ENCODE data around the gene CHMP2A. TPM values are rescaled to one million over a fixed set of nuclear protein-coding genes. Genes with fewer than 3 reads are reported as not detected.
"Not testable (repeated sequence)": the region's sequence is repeated elsewhere in the genome, so short reads cannot be mapped to it uniquely, and the experiment has no call there.

The CHMP2A gene
- total and polyA plus RNA-seq, 2 experiments from 2014 or later, result 88.6 to 186 TPM

- in situ Hi-C loops (cut with MboI), result no loop called here
- DNase-seq, result no peak
- no peak overlapping the region for H3K4me3 ChIP-seq
Measured at GRCh38 chr19:58510084-58510862, 44.6 kb downstream of the CHMP2A start.

GRCh38 chr19:58509731-58510083, 45.2 kb downstream of the CHMP2A start:
- H3K79me2 ChIP-seq (ENCODE audit: insufficient read depth), result peaks cover 4% of the 10 kb centered on the region
- H3K4me2 ChIP-seq (ENCODE audit: unreplicated experiment), result no peak overlapping the region

More at GRCh38 chr19:58510084-58510862, 44.6 kb downstream of the CHMP2A start:
- Histone ChIP-seq H3K36me3 (ENCODE audit: low read depth) (no peaks in the 10 kb centered on the region), H3K9me2 (ENCODE audit: insufficient read depth) (no peaks in the 10 kb centered on the region), H3K9ac (no peak overlapping the region), H3K27ac (no peak overlapping the region), H4K20me1 (ENCODE audit: insufficient read depth) (no peaks in the 10 kb centered on the region), H3K4me1 (ENCODE audit: insufficient read depth) (no peaks in the 10 kb centered on the region), H3F3A (ENCODE audit: insufficient read depth) (no peaks in the 10 kb centered on the region), H2AFZ (no peak overlapping the region), H3K79me2 (ENCODE audit: insufficient read depth) (peaks cover 10% of the 10 kb centered on the region), H3K27me3 (replicated peaks; ENCODE audit: insufficient read depth) (no peaks in the 10 kb centered on the region), H3K4me2 (ENCODE audit: unreplicated experiment) (no peak overlapping the region), H3K9me3 (ENCODE audit: low read depth) (no peaks in the 10 kb centered on the region)
- TF ChIP-seq EZH2phosphoT487 (IDR thresholded peaks at IDR 0.05; ENCODE audit: insufficient read depth, low read depth), result no peak
- no peak for TF ChIP-seq EZH2 (IDR thresholded peaks at IDR 0.05; ENCODE audit: insufficient read depth, poor library complexity, severe bottlenecking)
- 84 to 86% methylated on average over 8 of the region's 8 CpGs for WGBS, 2 experiments (ENCODE audit: low coverage in 1 of 2, low lambda C conversion rate in 2 of 2, missing lambda C conversion rate in 2 of 2)

GRCh38 chr19:58507602-58508223, 47.2 kb downstream of the CHMP2A start:
- H4K20me1 ChIP-seq (ENCODE audit: insufficient read depth); H2AFZ ChIP-seq; H3K4me1 ChIP-seq (ENCODE audit: insufficient read depth); in situ Hi-C loops (cut with MboI); H3K9me2 ChIP-seq (ENCODE audit: insufficient read depth); H3K36me3 ChIP-seq (ENCODE audit: low read depth); H3K4me3 ChIP-seq; DNase-seq; H3K79me2 ChIP-seq (ENCODE audit: insufficient read depth); H3K27ac ChIP-seq; H3K9me3 ChIP-seq (ENCODE audit: low read depth); H3F3A ChIP-seq (ENCODE audit: insufficient read depth); H3K27me3 ChIP-seq (replicated peaks; ENCODE audit: insufficient read depth); H3K4me2 ChIP-seq (ENCODE audit: unreplicated experiment); H3K9ac ChIP-seq: not testable (repeated sequence)
- 69 to 72% methylated on average over 8 of the region's 8 CpGs for WGBS, 2 experiments (ENCODE audit: low coverage in 1 of 2, low lambda C conversion rate in 2 of 2, missing lambda C conversion rate in 2 of 2)

More at GRCh38 chr19:58509731-58510083, 45.2 kb downstream of the CHMP2A start:
- H3K27ac ChIP-seq, result no peak overlapping the region
- no peaks in the 10 kb centered on the region for H3K27me3 ChIP-seq (replicated peaks; ENCODE audit: insufficient read depth)
- H3K9ac ChIP-seq, result no peak overlapping the region
- H2AFZ ChIP-seq, result no peak overlapping the region
- H3K4me3 ChIP-seq, result no peak overlapping the region
- TF ChIP-seq EZH2 (IDR thresholded peaks at IDR 0.05; ENCODE audit: insufficient read depth, poor library complexity, severe bottlenecking), result no peak
- TF ChIP-seq EZH2phosphoT487 (IDR thresholded peaks at IDR 0.05; ENCODE audit: insufficient read depth, low read depth), result no peak
- DNase-seq, result no peak
- H3K9me3 ChIP-seq (ENCODE audit: low read depth), result no peaks in the 10 kb centered on the region
- H3K9me2 ChIP-seq (ENCODE audit: insufficient read depth), result no peaks in the 10 kb centered on the region
- 85% methylated on average over 11 of the region's 11 CpGs for whole genome bisulfite sequencing, 2 experiments (ENCODE audit: low coverage in 1 of 2, low lambda C conversion rate in 2 of 2, missing lambda C conversion rate in 2 of 2)
- no peaks in the 10 kb centered on the region for H3K4me1 ChIP-seq (ENCODE audit: insufficient read depth)
- H4K20me1 ChIP-seq (ENCODE audit: insufficient read depth), result no peaks in the 10 kb centered on the region
- in situ Hi-C loops (cut with MboI), result no loop called here
- H3F3A ChIP-seq (ENCODE audit: insufficient read depth), result no peaks in the 10 kb centered on the region
- no peaks in the 10 kb centered on the region for H3K36me3 ChIP-seq (ENCODE audit: low read depth)

Small RNA genes within 50 kb of the gene (microRNA-seq; reads per million reads assigned to microRNA genes)
- not detected for gene MIR6807 (ENCODE audit: borderline number of aligned reads)

Small RNA genes within 50 kb of the gene (small RNA-seq; reads per million reads assigned to genes)
- not detected for gene MIR6807 (ENCODE audit: low read depth, low replicate concordance)
- gene RN7SL525P (ENCODE audit: low read depth, low replicate concordance), result not detected

Other genes starting within 250 kb of the CHMP2A start
- 33.7 and 35.0 TPM in 2 replicates for gene ERVK3-1, start 249.7 kb downstream of the CHMP2A start, total RNA-seq (2014; rRNA removed; shearing (Covaris generic))
- 40.2 and 41.3 TPM in 2 replicates for gene ERVK3-1, start 249.7 kb downstream of the CHMP2A start, polyA plus RNA-seq (2016; fragmentation: Nextera tagmentation; extraction: Ambion mirVana)
- gene ZSCAN22, start 228.1 kb downstream of the CHMP2A start, total RNA-seq (2014; rRNA removed; shearing (Covaris generic)), result 1.8 and 3.4 TPM in 2 replicates
- gene ZSCAN22, start 228.1 kb downstream of the CHMP2A start, polyA plus RNA-seq (2016; fragmentation: Nextera tagmentation; extraction: Ambion mirVana), result 1.5 and 2.1 TPM in 2 replicates
- gene A1BG, start 201.6 kb downstream of the CHMP2A start, total RNA-seq (2014; rRNA removed; shearing (Covaris generic)), result 22.0 and 63.7 TPM in 2 replicates
- gene A1BG, start 201.6 kb downstream of the CHMP2A start, polyA plus RNA-seq (2016; fragmentation: Nextera tagmentation; extraction: Ambion mirVana), result 31.3 and 34.3 TPM in 2 replicates
- 0.38 and 0.97 TPM in 2 replicates for gene ZNF497, start 192.4 kb downstream of the CHMP2A start, total RNA-seq (2014; rRNA removed; shearing (Covaris generic))
- 0.65 and 0.72 TPM in 2 replicates for gene ZNF497, start 192.4 kb downstream of the CHMP2A start, polyA plus RNA-seq (2016; fragmentation: Nextera tagmentation; extraction: Ambion mirVana)
- gene ZNF837, start 174.1 kb downstream of the CHMP2A start, total RNA-seq (2014; rRNA removed; shearing (Covaris generic)), result 2.5 and 5.3 TPM in 2 replicates
- gene ZNF837, start 174.1 kb downstream of the CHMP2A start, polyA plus RNA-seq (2016; fragmentation: Nextera tagmentation; extraction: Ambion mirVana), result 1.4 and 2.2 TPM in 2 replicates
- gene RPS5, start 167.8 kb downstream of the CHMP2A start, total RNA-seq (2014; rRNA removed; shearing (Covaris generic)), result 1,366 and 1,425 TPM in 2 replicates
- gene RPS5, start 167.8 kb downstream of the CHMP2A start, polyA plus RNA-seq (2016; fragmentation: Nextera tagmentation; extraction: Ambion mirVana), result 561 and 565 TPM in 2 replicates
- not detected in 2 replicates for gene RNF225, start 159.4 kb downstream of the CHMP2A start, total RNA-seq (2014; rRNA removed; shearing (Covaris generic))
- not detected in 2 replicates for gene RNF225, start 159.4 kb downstream of the CHMP2A start, polyA plus RNA-seq (2016; fragmentation: Nextera tagmentation; extraction: Ambion mirVana)
- 8.5 and 14.6 TPM in 2 replicates for gene ZNF584, start 146.5 kb downstream of the CHMP2A start, total RNA-seq (2014; rRNA removed; shearing (Covaris generic))
- gene ZNF584, start 146.5 kb downstream of the CHMP2A start, polyA plus RNA-seq (2016; fragmentation: Nextera tagmentation; extraction: Ambion mirVana), result 12.7 and 14.0 TPM in 2 replicates
- gene ZNF132, start 115.0 kb downstream of the CHMP2A start, total RNA-seq (2014; rRNA removed; shearing (Covaris generic)), result 6.1 and 6.7 TPM in 2 replicates
- 4.5 and 5.8 TPM in 2 replicates for gene ZNF132, start 115.0 kb downstream of the CHMP2A start, polyA plus RNA-seq (2016; fragmentation: Nextera tagmentation; extraction: Ambion mirVana)
- gene ZNF324B, start 103.5 kb downstream of the CHMP2A start, total RNA-seq (2014; rRNA removed; shearing (Covaris generic)), result 10.5 TPM in 2 replicates
- 2.1 and 3.0 TPM in 2 replicates for gene ZNF324B, start 103.5 kb downstream of the CHMP2A start, polyA plus RNA-seq (2016; fragmentation: Nextera tagmentation; extraction: Ambion mirVana)
- 16.3 and 19.1 TPM in 2 replicates for gene ZNF324, start 88.0 kb downstream of the CHMP2A start, total RNA-seq (2014; rRNA removed; shearing (Covaris generic))
- gene ZNF324, start 88.0 kb downstream of the CHMP2A start, polyA plus RNA-seq (2016; fragmentation: Nextera tagmentation; extraction: Ambion mirVana), result 5.5 and 6.3 TPM in 2 replicates
- 17.8 and 18.0 TPM in 2 replicates for gene ZNF446, start 78.8 kb downstream of the CHMP2A start, total RNA-seq (2014; rRNA removed; shearing (Covaris generic))
- 5.8 and 6.4 TPM in 2 replicates for gene ZNF446, start 78.8 kb downstream of the CHMP2A start, polyA plus RNA-seq (2016; fragmentation: Nextera tagmentation; extraction: Ambion mirVana)
- 0.63 and 3.6 TPM in 2 replicates for gene SLC27A5, start 43.1 kb downstream of the CHMP2A start, total RNA-seq (2014; rRNA removed; shearing (Covaris generic))
- 5.1 and 6.3 TPM in 2 replicates for gene SLC27A5, start 43.1 kb downstream of the CHMP2A start, polyA plus RNA-seq (2016; fragmentation: Nextera tagmentation; extraction: Ambion mirVana)
- 5.9 and 9.0 TPM in 2 replicates for gene ZBTB45, start 35.3 kb downstream of the CHMP2A start, total RNA-seq (2014; rRNA removed; shearing (Covaris generic))
- 16.0 and 17.9 TPM in 2 replicates for gene ZBTB45, start 35.3 kb downstream of the CHMP2A start, polyA plus RNA-seq (2016; fragmentation: Nextera tagmentation; extraction: Ambion mirVana)
- gene TRIM28, start 11.0 kb downstream of the CHMP2A start, total RNA-seq (2014; rRNA removed; shearing (Covaris generic)), result 263 and 319 TPM in 2 replicates
- 61.5 and 62.0 TPM in 2 replicates for gene TRIM28, start 11.0 kb downstream of the CHMP2A start, polyA plus RNA-seq (2016; fragmentation: Nextera tagmentation; extraction: Ambion mirVana)
- gene UBE2M, start 3.5 kb upstream of the CHMP2A start, total RNA-seq (2014; rRNA removed; shearing (Covaris generic)), result 60.3 and 60.4 TPM in 2 replicates
- 8.7 and 13.9 TPM in 2 replicates for gene UBE2M, start 3.5 kb upstream of the CHMP2A start, polyA plus RNA-seq (2016; fragmentation: Nextera tagmentation; extraction: Ambion mirVana)
- 20.8 and 32.1 TPM in 2 replicates for gene MZF1, start 18.2 kb upstream of the CHMP2A start, total RNA-seq (2014; rRNA removed; shearing (Covaris generic))
- gene MZF1, start 18.2 kb upstream of the CHMP2A start, polyA plus RNA-seq (2016; fragmentation: Nextera tagmentation; extraction: Ambion mirVana), result 6.7 and 9.0 TPM in 2 replicates

All from GM23248 (cell line).